GM12892 (cell line): ENCODE results near the gene FAU.

Experiments
- DNase-seq: peaks from one replicate; pipeline ENCODE4 v3.0.0; 2011; ENCODE audit not compliant: insufficient read length
- FAIRE-seq: peaks from 2 replicates; lab custom pipeline; 2011; peaks lifted over from hg19 to GRCh38; lab: Jason Lieb, UNC
- POLR2A ChIP-seq: IDR thresholded peaks from 2 replicates; pipeline ENCODE4 v1.6.1; 2011; ENCODE audit warnings: low read depth, low read length, control low read depth
- POLR2AphosphoS5 ChIP-seq: IDR thresholded peaks from 2 replicates; pipeline ENCODE4 v1.6.1; 2011; ENCODE audit warnings: low read depth, low read length, control low read depth
- TAF1 ChIP-seq: IDR thresholded peaks from 2 replicates; pipeline ENCODE4 v1.6.1; 2011; ENCODE audit warnings: low read depth, mild to moderate bottlenecking, control low read depth, low read length, borderline replicate concordance

Gene FAU

DNA sequence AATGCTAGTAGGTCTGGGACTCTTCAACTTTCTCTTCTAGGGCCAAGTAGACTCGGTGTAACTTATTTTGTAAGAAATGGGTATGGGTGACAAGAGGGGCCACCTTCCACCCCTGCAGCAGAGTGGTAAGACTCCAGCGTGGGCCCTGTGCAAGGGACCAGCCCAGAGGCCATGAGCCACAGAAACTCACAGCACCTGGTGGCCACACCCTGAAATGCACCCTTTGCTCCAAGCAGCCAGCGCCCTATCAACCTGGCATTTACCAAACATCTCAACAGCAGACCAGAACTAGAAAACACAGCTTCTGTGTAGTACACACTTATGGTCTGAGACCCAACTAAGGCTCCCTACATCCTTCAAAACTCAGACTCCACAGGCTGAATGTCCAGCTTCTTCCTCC, 43.8 kb downstream of the FAU start:
- DNase-seq (peak; percentile 71), FAIRE-seq (peak; percentile 94)
- TF ChIP-seq POLR2AphosphoS5 (no peak), POLR2A (no peak), TAF1 (no peak)

DNA sequence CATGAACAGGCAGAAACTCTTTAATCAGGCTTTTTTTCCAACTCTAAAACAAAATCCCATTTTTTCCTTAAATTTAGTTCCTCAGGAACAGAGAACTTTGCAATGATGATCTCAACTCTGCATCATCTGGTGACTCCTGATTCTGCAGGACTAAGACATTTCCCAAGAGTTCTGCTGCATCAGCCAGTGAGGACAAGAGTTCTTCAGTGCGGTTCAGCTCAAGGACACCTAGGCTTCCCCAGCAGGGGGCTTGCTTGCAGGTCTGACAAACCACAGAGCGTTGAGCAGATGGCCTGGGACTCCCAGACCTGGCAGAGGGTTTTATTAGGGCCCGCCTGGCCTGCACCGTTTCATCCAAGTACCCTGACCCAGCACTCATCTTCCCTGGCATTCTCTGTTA, 44.5 kb downstream of the FAU start:
- no peak for DNase-seq
- FAIRE-seq = no peak
- no peak for TF ChIP-seq POLR2AphosphoS5
- TF ChIP-seq TAF1 = no peak
- no peak for TF ChIP-seq POLR2A

DNA sequence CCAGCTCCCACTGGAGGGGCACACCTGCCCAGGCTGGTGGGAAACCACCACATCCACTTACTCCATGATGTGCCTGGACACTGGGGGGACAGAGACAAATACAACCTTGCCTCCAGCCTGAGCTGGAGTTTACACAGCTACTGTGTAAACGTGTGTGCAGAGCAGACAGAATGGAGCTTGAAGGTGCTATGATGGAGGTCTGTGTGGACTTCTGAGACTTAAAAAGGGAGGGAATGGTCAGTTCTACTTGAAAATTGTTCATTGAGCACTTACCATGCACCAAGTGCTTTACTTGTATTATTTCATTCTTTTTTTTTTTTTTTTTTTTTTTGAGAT, 49.3 kb downstream of the FAU start:
- DNase-seq (no peak), FAIRE-seq (no peak)
- TF ChIP-seq POLR2AphosphoS5 (no peak), POLR2A (no peak), TAF1 (no peak)

DNA sequence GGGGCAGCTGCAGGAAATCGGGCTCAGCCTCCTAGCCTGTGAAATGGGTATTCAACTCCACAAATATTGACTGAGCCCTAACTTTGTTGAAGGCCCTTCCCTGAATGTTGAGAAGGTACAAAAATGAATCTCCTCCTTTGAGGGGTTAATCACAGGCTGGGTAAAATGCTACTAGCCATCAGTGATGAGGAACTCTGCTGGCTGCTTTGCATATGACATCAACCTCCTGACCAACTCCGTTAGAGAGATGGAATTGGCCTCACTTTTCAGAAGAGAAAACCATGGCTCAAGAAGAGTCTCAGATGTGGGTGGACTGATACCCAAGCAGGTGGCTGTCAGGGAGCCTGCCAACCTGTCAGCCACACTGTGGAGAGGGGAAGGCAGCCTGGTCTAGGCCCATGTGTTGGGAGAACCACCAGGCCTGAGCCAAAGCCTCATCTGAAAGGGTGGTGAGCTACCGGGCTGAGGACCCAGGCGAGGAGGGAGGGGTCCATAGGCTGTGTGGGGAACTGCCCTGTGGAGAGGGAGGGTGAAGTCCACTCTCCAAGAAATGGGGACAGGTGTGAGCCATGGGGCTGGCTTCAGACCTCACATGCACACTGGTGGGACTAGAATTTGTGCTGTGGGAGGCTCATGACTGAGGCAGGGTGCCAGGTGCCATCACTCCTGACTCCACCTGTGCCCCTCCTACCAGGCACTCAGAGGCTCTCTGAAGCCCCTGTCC, 49.9 kb downstream of the FAU start:
- peak; percentile 51 for FAIRE-seq
- DNase-seq = no peak
- no peak for TF ChIP-seq POLR2AphosphoS5
- peak; percentile 34; the same call in 1 of the 2 replicates for TF ChIP-seq POLR2A
